ENCODE data around the gene LRIG3.
"Not testable (repeated sequence)": the region's sequence is repeated elsewhere in the genome, so short reads cannot be mapped to it uniquely, and the experiment has no call there.

The LRIG3 gene

GRCh38 chr12:58961166-58961565 is 40.9 kb upstream of the LRIG3 start:
- TF ChIP-seq CTCF (IDR thresholded peaks at IDR 0.05; ENCODE audit: borderline replicate concordance, insufficient read depth, low read depth, low read length) = no peak
- no peak overlapping the region for H3K4me3 ChIP-seq (ENCODE audit: low read depth, low read length)

DNA sequence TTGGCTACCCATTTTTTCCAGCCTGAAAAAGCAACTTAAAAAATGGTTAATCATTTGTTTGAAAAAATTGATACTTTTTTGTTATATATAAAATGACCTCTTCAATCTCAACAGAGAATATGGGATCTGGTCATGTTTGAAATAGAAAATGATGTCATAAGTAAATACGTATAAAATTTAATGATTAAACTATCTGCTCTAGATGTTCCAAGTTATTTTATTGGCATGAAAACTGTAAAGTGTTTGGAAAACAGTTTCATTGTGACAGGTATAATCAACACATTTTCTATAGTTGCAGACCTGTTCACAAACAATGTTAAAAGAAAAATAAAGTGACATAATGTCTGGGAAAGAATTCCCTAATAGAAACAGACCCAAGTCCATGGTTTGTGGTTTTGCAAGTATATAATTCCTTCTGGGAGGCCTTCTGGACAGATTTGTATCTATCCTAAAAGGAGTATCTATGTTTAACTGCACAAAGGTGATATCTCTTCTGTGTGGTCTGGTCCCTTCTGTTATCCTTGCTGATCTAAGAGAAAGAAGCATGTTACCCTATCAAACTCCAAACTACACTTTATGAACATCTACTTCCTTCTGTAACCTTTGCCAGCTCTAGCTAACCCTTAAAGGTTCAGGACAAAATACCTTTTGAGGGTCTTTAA is 39.5 kb upstream of the LRIG3 start:
- H3K4me3 ChIP-seq (ENCODE audit: low read depth, low read length) = no peak overlapping the region
- no peak for TF ChIP-seq CTCF (IDR thresholded peaks at IDR 0.05; ENCODE audit: borderline replicate concordance, insufficient read depth, low read depth, low read length)

GRCh38 chr12:58957298-58957697 is 37.0 kb upstream of the LRIG3 start:
- no peak overlapping the region for H3K4me3 ChIP-seq (ENCODE audit: low read depth, low read length)
- no peak for TF ChIP-seq CTCF (IDR thresholded peaks at IDR 0.05; ENCODE audit: borderline replicate concordance, insufficient read depth, low read depth, low read length)

DNA sequence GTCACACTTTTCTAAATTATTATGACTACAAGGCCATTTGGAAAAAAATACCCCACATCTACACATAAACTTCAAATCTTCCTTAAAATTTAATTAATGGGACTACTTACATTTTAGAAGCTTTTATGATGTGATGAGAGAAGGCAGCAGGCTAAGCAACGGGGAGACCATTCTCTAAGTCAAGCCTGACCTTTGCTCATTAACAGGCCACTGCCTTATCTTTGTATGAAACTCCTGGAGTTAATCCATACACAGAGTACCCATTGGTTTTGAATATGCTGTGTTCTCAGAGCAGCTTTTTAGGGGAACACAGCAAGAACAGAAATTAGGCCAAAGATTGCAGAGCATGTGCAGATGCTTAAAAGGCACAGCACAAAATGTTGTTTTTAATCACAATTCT is 35.5 kb upstream of the LRIG3 start:
- no peak overlapping the region for H3K4me3 ChIP-seq (ENCODE audit: low read depth, low read length)
- no peak for TF ChIP-seq CTCF (IDR thresholded peaks at IDR 0.05; ENCODE audit: borderline replicate concordance, insufficient read depth, low read depth, low read length)

- H3K4me3 ChIP-seq (ENCODE audit: low read depth, low read length) = no peak overlapping the region
- TF ChIP-seq CTCF (IDR thresholded peaks at IDR 0.05; ENCODE audit: borderline replicate concordance, insufficient read depth, low read depth, low read length) = no peak
Observed at GRCh38 chr12:58954002-58954401, 33.7 kb upstream of the LRIG3 start.

DNA sequence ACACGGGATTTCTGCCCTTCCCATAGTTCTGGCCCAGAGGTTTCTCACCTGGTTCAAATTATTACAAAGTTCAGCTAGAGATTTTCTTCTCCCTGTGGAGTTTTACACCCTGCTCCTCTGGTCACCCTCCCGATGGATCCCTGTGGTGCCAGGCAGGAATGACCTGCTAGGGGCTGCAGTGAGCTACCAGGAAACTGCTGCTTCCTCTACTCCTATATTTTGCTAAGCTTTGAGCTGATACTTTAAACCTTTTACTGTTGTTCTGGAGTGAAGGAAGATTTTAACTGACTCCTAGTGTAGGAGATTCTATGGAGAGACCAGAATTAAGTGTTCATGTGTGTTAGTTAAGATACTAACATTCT is 30.4 kb upstream of the LRIG3 start:
- no peak for TF ChIP-seq CTCF (IDR thresholded peaks at IDR 0.05; ENCODE audit: borderline replicate concordance, insufficient read depth, low read depth, low read length)
- no peak overlapping the region for H3K4me3 ChIP-seq (ENCODE audit: low read depth, low read length)

DNA sequence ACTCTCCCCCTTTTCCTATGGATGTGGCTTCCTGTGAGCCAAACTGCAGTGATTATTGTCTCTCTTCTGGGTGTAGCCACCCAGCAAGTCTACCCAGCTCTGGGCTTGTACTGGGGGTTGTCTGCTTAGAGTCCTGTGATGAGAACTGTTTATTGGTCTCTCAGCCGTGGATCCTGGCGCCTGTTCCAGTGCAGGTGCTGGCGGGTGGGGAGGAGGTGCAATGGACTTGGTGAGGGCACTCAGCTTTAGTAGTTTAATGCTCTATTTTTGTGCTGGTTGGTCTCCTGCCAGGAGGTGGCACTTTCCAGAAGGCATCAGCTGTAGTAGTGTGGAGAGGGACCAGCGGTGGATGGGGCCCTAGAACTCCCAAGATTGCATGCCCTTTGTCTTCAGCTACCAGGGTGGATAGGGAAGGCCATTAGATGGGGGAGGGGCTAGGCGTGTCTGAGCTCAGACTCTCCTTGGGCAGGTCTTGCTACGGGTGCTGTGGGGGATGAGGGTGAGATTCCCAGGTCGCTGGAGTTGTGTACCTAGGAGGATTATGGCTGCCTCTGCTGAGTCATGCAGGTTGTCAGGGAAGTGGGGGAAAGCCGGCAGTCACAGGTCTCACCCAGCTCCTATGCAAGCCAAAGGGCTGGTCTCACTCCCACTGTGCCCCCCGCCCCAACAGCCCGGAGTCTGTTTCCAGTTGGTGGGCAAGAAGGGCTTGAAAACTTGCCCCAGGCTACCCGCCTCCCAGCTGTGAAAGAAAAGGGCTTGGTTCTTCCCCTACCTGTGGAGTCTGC is 29.8 kb upstream of the LRIG3 start:
- not testable (repeated sequence) for H3K4me3 ChIP-seq (ENCODE audit: low read depth, low read length)

Measured in GM12875 (cell line).